Activated CD4-positive, CD25-positive, alpha-beta regulatory T cell treated with anti-CD3 and anti-CD28 coated beads, Interleukin-2, amount 50 U/mL, for 72 hours (primary cell): Measurements from ENCODE around the gene ARHGEF12.

ENCODE experiments used
- DNase-seq: peaks from one replicate; pipeline ENCODE4 v3.0.0; 2021

Gene ARHGEF12

GRCh38 chr11:120505801-120506425 is 169.7 kb downstream of the ARHGEF12 start:
- no peak for DNase-seq

GRCh38 chr11:120509346-120510053 is 173.3 kb downstream of the ARHGEF12 start:
- DNase-seq = no peak

GRCh38 chr11:120510406-120511115 is 174.3 kb downstream of the ARHGEF12 start:
- DNase-seq = no peak

- peak; percentile 81 for DNase-seq
Observed at GRCh38 chr11:120511116-120511819, 175.1 kb downstream of the ARHGEF12 start, which contains the start of gene GRIK4. TSS of gene GRIK4 (plus strand) at chr11:120511748. CDS start at chr11:120660319, 148,571 bp downstream.

GRCh38 chr11:120511820-120512738 is 175.9 kb downstream of the ARHGEF12 start:
- no peak for DNase-seq

GRCh38 chr11:120512739-120513435 is 176.7 kb downstream of the ARHGEF12 start:
- no peak for DNase-seq

DNA sequence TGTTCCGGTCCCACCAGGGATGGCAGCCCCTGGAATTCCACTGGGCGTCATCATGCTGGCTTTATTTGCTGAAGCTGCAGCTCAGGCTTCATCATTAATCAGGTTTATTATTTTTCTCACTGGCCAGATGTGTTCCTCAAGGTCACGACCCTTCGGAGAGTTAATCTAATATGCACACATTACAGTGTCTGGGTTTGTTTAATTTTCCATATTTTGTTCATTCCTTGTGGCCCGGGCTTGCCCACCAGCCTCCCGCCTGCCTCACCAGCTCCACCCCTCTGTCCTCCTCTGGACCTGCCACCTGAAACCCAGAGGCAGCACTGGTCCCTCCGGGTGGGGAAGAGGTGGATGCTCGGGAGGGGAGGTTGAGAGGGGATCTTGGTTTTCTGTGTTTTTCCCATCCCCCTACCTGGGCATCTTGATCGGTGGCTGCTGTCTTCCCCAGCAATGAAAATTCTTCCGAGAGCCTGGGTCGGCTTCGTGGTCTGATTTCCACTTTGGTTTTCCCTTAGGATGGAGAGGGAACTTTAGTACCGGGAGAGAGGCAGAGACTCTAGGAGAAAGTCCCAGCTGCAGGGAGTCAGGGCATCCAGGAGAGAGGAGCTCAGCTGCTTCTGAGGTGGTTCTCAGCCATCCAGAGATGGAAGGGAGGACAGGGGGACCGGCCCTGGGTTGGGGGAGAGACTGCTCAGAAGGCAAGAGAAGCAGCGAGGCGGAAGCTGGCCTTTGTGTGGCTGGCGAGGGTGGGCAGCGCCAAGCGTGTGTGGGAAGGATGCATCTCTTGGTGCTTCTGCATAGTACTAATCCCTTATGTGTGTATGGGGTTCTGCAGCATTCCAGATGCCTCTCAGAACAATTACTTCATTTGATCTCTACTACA is 177.5 kb downstream of the ARHGEF12 start:
- no peak for DNase-seq

- no peak for DNase-seq
Observed at GRCh38 chr11:120514541-120515121, 178.4 kb downstream of the ARHGEF12 start.

DNA sequence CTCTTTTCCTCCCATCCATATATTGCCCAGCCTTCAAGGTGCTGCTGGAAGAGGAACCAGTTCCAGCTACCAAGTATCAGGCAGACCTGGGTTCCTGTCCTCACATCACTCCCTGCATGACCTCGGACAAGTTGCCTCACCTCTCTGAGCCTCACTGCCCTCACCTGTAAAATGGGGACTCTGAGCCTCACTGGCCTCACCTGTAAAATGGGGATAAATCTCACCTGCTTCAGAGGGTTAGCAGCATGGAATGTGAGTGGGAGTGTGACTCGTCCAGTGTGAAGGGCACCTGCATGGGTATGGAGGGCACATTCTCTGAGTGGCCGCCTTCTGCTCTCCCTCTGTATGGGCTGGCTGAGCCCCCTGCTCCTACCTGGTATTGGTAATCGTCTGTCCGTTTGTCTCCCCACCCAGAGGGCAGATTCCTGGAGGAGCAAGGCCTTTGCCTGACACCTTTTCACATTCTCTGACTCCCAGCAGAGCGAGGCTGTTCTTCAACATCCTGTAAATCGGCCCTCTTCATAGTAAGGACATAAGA is 179.0 kb downstream of the ARHGEF12 start:
- DNase-seq = no peak

GRCh38 chr11:120516461-120517389 is 180.5 kb downstream of the ARHGEF12 start:
- no peak for DNase-seq

- DNase-seq = peak; percentile 19
Observed at GRCh38 chr11:120517390-120517761, 181.2 kb downstream of the ARHGEF12 start.

DNA sequence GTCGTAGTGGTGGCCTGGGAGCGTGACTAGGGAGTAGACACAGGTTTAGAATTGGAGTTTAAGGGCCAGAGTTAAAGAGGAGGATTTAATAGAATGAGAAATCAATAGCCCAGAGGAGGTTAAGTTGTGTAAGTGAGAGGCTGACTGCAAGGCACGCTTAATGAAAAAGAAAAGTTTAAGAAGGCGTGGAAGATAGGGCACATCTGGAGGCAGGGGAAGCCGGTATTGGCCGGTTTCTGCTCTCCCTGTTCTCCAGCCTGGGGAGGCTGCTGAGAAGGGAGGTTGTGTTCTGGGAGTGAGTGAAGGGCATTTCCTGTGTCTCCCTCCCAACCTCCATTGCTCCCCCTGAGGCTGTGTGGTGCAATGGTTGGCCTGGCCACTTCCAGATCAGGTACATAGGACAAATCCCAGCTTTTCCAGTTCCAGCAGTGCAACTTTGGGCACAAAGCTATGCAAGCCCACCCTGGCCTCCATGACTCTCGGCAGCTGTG is 181.6 kb downstream of the ARHGEF12 start:
- no peak for DNase-seq

DNA sequence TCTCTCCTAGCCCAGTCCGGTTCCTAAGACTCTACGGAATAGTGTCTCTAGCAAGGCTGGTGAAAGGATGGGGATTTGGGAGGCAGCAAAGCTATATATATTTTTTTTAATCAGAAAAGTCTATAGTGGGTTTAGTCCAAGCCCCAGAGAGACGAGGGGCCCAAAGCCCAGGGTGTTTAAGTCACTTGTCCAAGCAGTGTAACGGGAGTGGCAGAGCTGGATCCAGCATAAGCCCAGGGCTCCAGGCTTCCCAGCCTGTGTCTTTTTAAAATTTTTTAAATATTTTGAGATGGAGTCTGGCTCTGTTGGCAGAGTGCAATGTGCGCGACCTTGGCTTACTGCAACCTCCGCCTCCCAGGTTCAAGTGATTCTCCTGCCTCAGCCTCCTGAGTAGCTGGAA is 182.1 kb downstream of the ARHGEF12 start:
- no peak for DNase-seq

GRCh38 chr11:120519474-120519873 is 183.3 kb downstream of the ARHGEF12 start:
- DNase-seq = no peak

DNA sequence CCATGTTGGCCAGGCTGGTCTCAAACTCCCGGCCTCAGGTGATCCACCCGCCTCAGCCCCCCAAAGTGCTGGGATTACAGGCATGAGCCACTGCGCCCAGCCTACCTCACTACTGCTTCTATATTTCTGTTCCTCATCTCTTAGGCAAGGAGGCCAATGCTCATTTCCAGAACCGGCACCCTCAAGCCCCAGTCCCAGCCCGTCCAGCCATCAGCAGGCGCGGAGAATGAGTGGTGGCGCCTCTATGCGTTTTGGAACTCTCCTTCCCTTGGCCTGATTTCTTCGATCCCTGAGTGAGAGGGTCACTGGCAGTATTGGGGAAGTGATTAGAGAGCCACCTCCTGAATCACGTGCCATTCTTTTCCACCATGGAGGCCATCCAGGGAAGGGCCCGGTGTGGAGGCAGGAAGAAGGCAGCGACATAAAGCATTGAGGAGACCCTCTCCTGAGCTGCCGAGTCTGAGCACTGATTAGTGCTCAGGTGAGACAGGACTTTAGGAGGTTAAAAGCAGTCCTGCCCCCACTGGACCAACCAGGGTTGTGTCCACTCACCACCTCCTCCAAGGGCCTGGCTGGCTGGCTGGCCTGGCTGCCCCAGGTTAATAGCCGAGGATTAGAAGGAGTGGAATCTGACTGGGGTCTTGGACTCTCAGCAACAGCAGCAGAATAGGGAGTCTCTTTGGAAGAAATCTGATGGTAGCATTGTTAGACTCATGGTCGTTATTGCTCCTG is 184.0 kb downstream of the ARHGEF12 start:
- peak; percentile 11 for DNase-seq

DNA sequence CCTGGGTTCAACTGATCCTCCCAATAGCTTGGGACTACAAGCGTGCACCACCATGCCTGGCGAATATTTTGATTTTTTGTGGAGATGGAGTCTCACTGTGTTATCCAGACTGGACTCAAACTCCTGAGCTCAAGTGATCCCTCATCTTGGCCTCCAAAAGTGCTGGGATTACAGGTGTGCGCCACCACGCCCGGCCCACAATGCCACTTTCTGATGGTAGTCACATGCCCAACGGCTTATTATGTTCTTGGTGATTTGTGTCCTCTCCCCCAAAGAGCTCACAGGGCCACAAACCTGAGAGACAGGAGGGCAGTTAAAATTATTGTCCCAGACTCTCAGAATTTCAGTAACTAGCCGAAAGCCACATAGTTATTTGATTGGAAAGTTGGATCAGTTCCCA is 185.0 kb downstream of the ARHGEF12 start:
- DNase-seq = no peak

GRCh38 chr11:120522021-120522420 is 185.8 kb downstream of the ARHGEF12 start:
- no peak for DNase-seq

- DNase-seq = peak; percentile 15
Observed at GRCh38 chr11:120522736-120523135, 186.5 kb downstream of the ARHGEF12 start.
